HG03280 (cell line): ENCODE data around the gene DOCK2.

Experiments
- ATAC-seq: cut with Tn5 transposase; IDR thresholded peaks from one replicate; pipeline ENCODE4 v1.9.1; 2021; ENCODE audit warnings: mild to moderate bottlenecking, moderate library complexity; ENCODE audit not compliant: unreplicated experiment

DOCK2 gene

GRCh38 chr5:169889572-169889971, 252.5 kb downstream of the DOCK2 start:
- ATAC-seq, result no peak

GRCh38 chr5:169893010-169893409, 255.9 kb downstream of the DOCK2 start:
- no peak for ATAC-seq

- no peak for ATAC-seq
Measured at GRCh38 chr5:169893571-169893970, 256.5 kb downstream of the DOCK2 start.

GRCh38 chr5:169895926-169896325, 258.9 kb downstream of the DOCK2 start:
- ATAC-seq, result no peak

- no peak for ATAC-seq
Measured at GRCh38 chr5:169897481-169897880, 260.4 kb downstream of the DOCK2 start.

- no peak for ATAC-seq
Measured at GRCh38 chr5:169901896-169902295, 264.8 kb downstream of the DOCK2 start.

GRCh38 chr5:169904059-169904458, 267.0 kb downstream of the DOCK2 start:
- ATAC-seq, result no peak

GRCh38 chr5:169904508-169904907, 267.4 kb downstream of the DOCK2 start:
- no peak for ATAC-seq

GRCh38 chr5:169905017-169905416, 267.9 kb downstream of the DOCK2 start:
- no peak for ATAC-seq

- no peak for ATAC-seq
Measured at GRCh38 chr5:169906745-169907649, 269.9 kb downstream of the DOCK2 start.

- no peak for ATAC-seq
Measured at GRCh38 chr5:169908864-169909263, 271.8 kb downstream of the DOCK2 start.

- no peak for ATAC-seq
Measured at GRCh38 chr5:169909945-169910344, 272.9 kb downstream of the DOCK2 start.

GRCh38 chr5:169910393-169910792, 273.3 kb downstream of the DOCK2 start:
- ATAC-seq, result no peak

- no peak for ATAC-seq
Measured at GRCh38 chr5:169911448-169912212, 274.6 kb downstream of the DOCK2 start.

- no peak for ATAC-seq
Measured at GRCh38 chr5:169913479-169913878, 276.4 kb downstream of the DOCK2 start.

GRCh38 chr5:169914766-169915165, 277.7 kb downstream of the DOCK2 start:
- ATAC-seq, result no peak

GRCh38 chr5:169917500-169917899, 280.4 kb downstream of the DOCK2 start:
- ATAC-seq, result no peak

- no peak for ATAC-seq
Measured at GRCh38 chr5:169918228-169918627, 281.2 kb downstream of the DOCK2 start.

GRCh38 chr5:169920474-169920873, 283.4 kb downstream of the DOCK2 start:
- ATAC-seq, result no peak

- ATAC-seq, result no peak
Measured at GRCh38 chr5:169921384-169921783, 284.3 kb downstream of the DOCK2 start.

GRCh38 chr5:169921949-169922348, 284.9 kb downstream of the DOCK2 start:
- no peak for ATAC-seq

- no peak for ATAC-seq
Measured at GRCh38 chr5:169922474-169922873, 285.4 kb downstream of the DOCK2 start.
